ENCODE data around the gene KCNK3. TPM values are rescaled to one million over a fixed set of nuclear protein-coding genes. Genes with fewer than 3 reads are reported as not detected.
A peak's percentile ranks its signal among the peaks of the same experiment; 100 is the strongest.

The KCNK3 gene
- polyA plus RNA-seq, 1 donor (not counting 4 experiments of a cell fraction or from before 2014, with no cell fraction given), result not detected

- H3K4me2 ChIP-seq (ENCODE audit: control insufficient read depth, extremely low read depth, insufficient read depth, low read depth, low read length), result no peak overlapping the region
- no peaks in the 10 kb centered on the region for H4K20me1 ChIP-seq (ENCODE audit: control insufficient read depth, extremely low read depth, insufficient read depth, low read length)
- H3K9me3 ChIP-seq (ENCODE audit: control insufficient read depth, low read depth, low read length), result no peaks in the 10 kb centered on the region
- peaks cover 10% of the 10 kb centered on the region for H3K27me3 ChIP-seq (ENCODE audit: control insufficient read depth, extremely low read depth, insufficient read depth, low read length)
- H3K79me2 ChIP-seq (ENCODE audit: control insufficient read depth, insufficient read depth, low read length), result no peaks in the 10 kb centered on the region
- H3K4me1 ChIP-seq (ENCODE audit: control insufficient read depth, extremely low read depth, insufficient read depth, low read length), result no peaks in the 10 kb centered on the region
- FAIRE-seq (no peak), DNase-seq (ENCODE audit: low read depth, low spot score) (no peak)
- no peak overlapping the region for H2AFZ ChIP-seq (ENCODE audit: control insufficient read depth, low read length)
- dilution Hi-C loops (cut with MboI; ENCODE audit: extremely low pct_ligation_motif_present, low sequenced_read_pairs), result no loop called here
- TF ChIP-seq EZH2 (IDR thresholded peaks at IDR 0.05; ENCODE audit: low read length) (no peak), CTCF (optimal IDR thresholded peaks at IDR 0.05 in 1 of 3, IDR thresholded peaks at IDR 0.05 in 1 of 3, conservative IDR thresholded peaks at IDR 0.05 in 1 of 3; ENCODE audit: extremely low read depth in 1 of 3, insufficient read depth in 2 of 3, low read length in 3 of 3) (no peak)
- no peak overlapping the region for H3K9ac ChIP-seq (ENCODE audit: control insufficient read depth, extremely low read depth, insufficient read depth, low read length)
- H3K9me1 ChIP-seq (ENCODE audit: control insufficient read depth, extremely low read depth, insufficient read depth, low read length), result no peaks in the 10 kb centered on the region
- H3K36me3 ChIP-seq (ENCODE audit: control insufficient read depth in 2 of 2, extremely low read depth in 1 of 2, insufficient read depth in 2 of 2, low read length in 2 of 2), result no peaks in the 10 kb centered on the region
- H3K4me3 ChIP-seq (ENCODE audit: control insufficient read depth in 2 of 3, extremely low read depth in 1 of 3, insufficient read depth in 2 of 3, low read depth in 1 of 3, low read length in 3 of 3), result no peak overlapping the region
- no peak overlapping the region for H3K27ac ChIP-seq (ENCODE audit: control insufficient read depth, insufficient read depth, low read length)
These were observed 25.9 kb upstream of the KCNK3 start for GRCh38 chr2:26666671-26667070.

GRCh38 chr2:26668041-26668440 lies 24.5 kb upstream of the KCNK3 start:
- Histone ChIP-seq H3K9me3 (ENCODE audit: control insufficient read depth, low read depth, low read length) (no peaks in the 10 kb centered on the region), H2AFZ (ENCODE audit: control insufficient read depth, low read length) (no peak overlapping the region), H3K36me3 (ENCODE audit: control insufficient read depth in 2 of 2, extremely low read depth in 1 of 2, insufficient read depth in 2 of 2, low read length in 2 of 2) (no peaks in the 10 kb centered on the region), H3K9me1 (ENCODE audit: control insufficient read depth, extremely low read depth, insufficient read depth, low read length) (no peaks in the 10 kb centered on the region), H4K20me1 (ENCODE audit: control insufficient read depth, extremely low read depth, insufficient read depth, low read length) (no peaks in the 10 kb centered on the region), H3K79me2 (ENCODE audit: control insufficient read depth, insufficient read depth, low read length) (no peaks in the 10 kb centered on the region), H3K4me2 (ENCODE audit: control insufficient read depth, extremely low read depth, insufficient read depth, low read depth, low read length) (no peak overlapping the region), H3K9ac (ENCODE audit: control insufficient read depth, extremely low read depth, insufficient read depth, low read length) (no peak overlapping the region), H3K4me3 (ENCODE audit: control insufficient read depth in 2 of 3, extremely low read depth in 1 of 3, insufficient read depth in 2 of 3, low read depth in 1 of 3, low read length in 3 of 3) (no peak overlapping the region), H3K27me3 (ENCODE audit: control insufficient read depth, extremely low read depth, insufficient read depth, low read length) (peaks cover 23% of the 10 kb centered on the region), H3K27ac (ENCODE audit: control insufficient read depth, insufficient read depth, low read length) (no peak overlapping the region), H3K4me1 (ENCODE audit: control insufficient read depth, extremely low read depth, insufficient read depth, low read length) (no peaks in the 10 kb centered on the region)
- FAIRE-seq (peak; percentile 32), DNase-seq (ENCODE audit: low read depth, low spot score) (no peak)
- dilution Hi-C loops (cut with MboI; ENCODE audit: extremely low pct_ligation_motif_present, low sequenced_read_pairs), result no loop called here
- TF ChIP-seq CTCF (optimal IDR thresholded peaks at IDR 0.05 in 1 of 3, IDR thresholded peaks at IDR 0.05 in 1 of 3, conservative IDR thresholded peaks at IDR 0.05 in 1 of 3; ENCODE audit: extremely low read depth in 1 of 3, insufficient read depth in 2 of 3, low read length in 3 of 3) (no peak), EZH2 (IDR thresholded peaks at IDR 0.05; ENCODE audit: low read length) (no peak)
